Mesenteric fat pad (tissue), 1 donor: ENCODE data around the gene AGTPBP1. TPM values are rescaled to one million over a fixed set of nuclear protein-coding genes. Genes with fewer than 3 reads are reported as not detected.
"Not testable (repeated sequence)": the region's sequence is repeated elsewhere in the genome, so short reads cannot be mapped to it uniquely, and the experiment has no call there.

Experiments used
- DNase-seq: peaks from one replicate; pipeline ENCODE4 v3.0.0-alpha.2; 2020; ENCODE audit warnings: low spot score
- total RNA-seq: library from RNA; stranded (reverse); fragmentation: NEBNext Ultra II Directional; extraction: Animal tissue kit (Norgen Biotek cat#: 25700); gene quantifications from one replicate; pipeline ENCODE4 v1.2.1, GENCODE V29; 2021
- donor health status: DM: yes; HTN: yes; CAD: no.

Gene AGTPBP1
- total RNA-seq, 1 donor from 2014 or later, result 26.8 TPM

- DNase-seq, result no peak
Observed at GRCh38 chr9:85723215-85723614, 18.5 kb downstream of the AGTPBP1 start.

- not testable (repeated sequence) for DNase-seq
Observed at GRCh38 chr9:85719411-85719810, 22.3 kb downstream of the AGTPBP1 start.

- not testable (repeated sequence) for DNase-seq
Observed at GRCh38 chr9:85717818-85718217, 23.9 kb downstream of the AGTPBP1 start.

GRCh38 chr9:85717220-85717619 lies 24.5 kb downstream of the AGTPBP1 start:
- DNase-seq, result no peak

- DNase-seq, result no peak
Observed at GRCh38 chr9:85716031-85716877, 25.5 kb downstream of the AGTPBP1 start.

- DNase-seq, result no peak
Observed at GRCh38 chr9:85715587-85715986, 26.2 kb downstream of the AGTPBP1 start.

- DNase-seq, result no peak
Observed at GRCh38 chr9:85713897-85714296, 27.9 kb downstream of the AGTPBP1 start.

- no peak for DNase-seq
Observed at GRCh38 chr9:85704744-85705143, 37.0 kb downstream of the AGTPBP1 start.

GRCh38 chr9:85703398-85703797 lies 38.4 kb downstream of the AGTPBP1 start:
- DNase-seq, result no peak

- DNase-seq, result no peak
Observed at GRCh38 chr9:85702726-85703289, 38.9 kb downstream of the AGTPBP1 start.

GRCh38 chr9:85702191-85702590 lies 39.6 kb downstream of the AGTPBP1 start:
- DNase-seq, result no peak

GRCh38 chr9:85700330-85700729 lies 41.4 kb downstream of the AGTPBP1 start:
- no peak for DNase-seq

- DNase-seq, result no peak
Observed at GRCh38 chr9:85688361-85688760, 53.4 kb downstream of the AGTPBP1 start.

GRCh38 chr9:85685081-85685480 lies 56.7 kb downstream of the AGTPBP1 start:
- no peak for DNase-seq

GRCh38 chr9:85676790-85677189 lies 65.0 kb downstream of the AGTPBP1 start:
- DNase-seq, result no peak

GRCh38 chr9:85667374-85667773 lies 74.4 kb downstream of the AGTPBP1 start:
- no peak for DNase-seq

GRCh38 chr9:85666086-85666485 lies 75.7 kb downstream of the AGTPBP1 start:
- DNase-seq, result no peak

GRCh38 chr9:85662573-85662972 lies 79.2 kb downstream of the AGTPBP1 start:
- no peak for DNase-seq

GRCh38 chr9:85658716-85659115 lies 83.0 kb downstream of the AGTPBP1 start:
- no peak for DNase-seq

- no peak for DNase-seq
Observed at GRCh38 chr9:85653153-85653552, 88.6 kb downstream of the AGTPBP1 start.

- DNase-seq, result no peak
Observed at GRCh38 chr9:85647571-85647970, 94.2 kb downstream of the AGTPBP1 start.

- DNase-seq, result no peak
Observed at GRCh38 chr9:85645909-85646627, 95.7 kb downstream of the AGTPBP1 start.
